ENCODE results near the gene TMEM217.
A peak's percentile ranks its signal among the peaks of the same experiment; 100 is the strongest.

DNA sequence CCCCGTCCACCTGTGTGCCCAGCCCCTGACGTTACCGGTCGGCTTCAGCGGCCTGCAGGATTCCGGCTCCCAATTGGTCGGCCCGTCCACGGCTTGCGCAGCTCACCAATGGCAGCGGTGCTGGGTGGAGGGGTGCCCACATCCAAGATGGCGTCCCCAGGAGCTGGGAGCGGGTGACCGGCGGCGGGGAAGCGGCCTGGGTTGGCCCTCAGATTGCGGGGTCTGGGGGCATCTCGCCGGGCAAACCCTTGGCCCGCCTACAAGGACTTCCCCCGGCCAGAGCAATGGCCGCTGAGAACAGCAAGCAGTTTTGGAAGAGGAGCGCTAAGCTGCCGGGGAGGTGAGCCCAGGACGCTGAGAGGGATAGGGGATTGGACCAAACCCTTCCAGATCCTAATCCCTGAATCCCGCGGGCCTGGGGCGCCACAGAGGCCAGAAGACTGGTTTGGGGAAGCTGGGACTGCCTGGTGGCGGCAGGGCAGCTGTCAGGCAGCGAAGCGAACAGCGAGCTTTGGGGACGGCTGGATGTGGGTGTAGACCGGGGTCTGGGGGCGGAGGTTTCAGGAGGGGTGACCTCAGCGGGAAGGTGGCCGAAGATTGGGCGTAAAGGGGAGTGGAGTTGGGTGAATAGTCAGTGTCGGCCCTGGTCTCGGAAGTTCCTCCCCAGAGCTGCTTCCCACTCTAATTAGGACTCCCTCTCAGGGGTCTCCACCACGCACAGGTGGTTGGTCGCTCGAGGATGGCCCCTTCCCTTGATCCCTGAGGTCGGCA is at the start of gene TMEM217, which contains the start of gene TBC1D22B:
- TF ChIP-seq POLR2AphosphoS5 (IDR thresholded peaks at IDR 0.05; ENCODE audit: borderline replicate concordance, low read depth, low read length) (peak; percentile 86), FOXP2 (optimal IDR thresholded peaks at IDR 0.05; ENCODE audit: control extremely low read depth, extremely low read length, insufficient read depth) (no peak), EZH2 (IDR thresholded peaks at IDR 0.05) (no peak)

All from SK-N-MC (cell line).